Breast epithelium (tissue), 4 donors: ENCODE measurements around the gene MYO5B. TPM values are rescaled to one million over a fixed set of nuclear protein-coding genes. Genes with fewer than 3 reads are reported as not detected.

Experiments used
- DNase-seq, 2 donors: peaks; one replicate each; pipeline ENCODE4 v3.0.0-alpha.2; 2019; ENCODE audit warnings: low spot score in 2 of 2
- H3K27ac ChIP-seq, 2 donors: fragments of 200-600 bp; sonication (generic) in 1 of 2; one replicate each; pipeline ENCODE4 v1.5.1; 2016 to 2019; ENCODE audit warnings: mild to moderate bottlenecking in 1 of 2
- H3K27me3 ChIP-seq, 2 donors: fragments of 200-600 bp; sonication (generic) in 1 of 2; one replicate each; pipeline versions ENCODE4 v1.5.1 to v1.6.0; 2017 to 2019; ENCODE audit warnings: control low read depth in 1 of 2, mild to moderate bottlenecking in 1 of 2
- H3K36me3 ChIP-seq: fragments of 200-600 bp; one replicate; pipeline ENCODE4 v1.5.1; 2019
- H3K4me1 ChIP-seq, 2 donors: fragments of 200-600 bp; sonication (generic); one replicate each; pipeline ENCODE4 v1.5.1; 2016 to 2019; ENCODE audit warnings: control low read depth in 1 of 2
- H3K4me3 ChIP-seq, 3 donors: fragments of 200-600 bp; sonication (generic); 1 replicate in 2 of 3; 2 replicates in 1 of 3; pipeline ENCODE4 v1.5.1; 2016 to 2019; ENCODE audit warnings: mild to moderate bottlenecking in 3 of 3, moderate library complexity in 2 of 3
- H3K9me3 ChIP-seq, 2 donors: fragments of 200-600 bp; sonication (generic) in 1 of 2; one replicate each; pipeline ENCODE4 v1.5.1; 2016 to 2019; ENCODE audit warnings: control low read depth in 1 of 2
- CTCF ChIP-seq, 3 donors: fragments of 450-650 bp; IDR thresholded peaks; one replicate each; pipeline ENCODE4 v1.5.1; 2016 to 2017; ENCODE audit warnings: antibody characterized with exemption in 3 of 3, mild to moderate bottlenecking in 3 of 3, moderate library complexity in 3 of 3
- POLR2A ChIP-seq: fragments of 450-650 bp; IDR thresholded peaks from one replicate; pipeline ENCODE4 v1.6.1; 2016; ENCODE audit warnings: antibody characterized with exemption, mild to moderate bottlenecking, moderate library complexity
- POLR2AphosphoS5 ChIP-seq, 3 donors: sonication (generic); formaldehyde crosslinking; IDR thresholded peaks; one replicate each; pipeline ENCODE4 v1.6.1; 2017; ENCODE audit warnings: antibody characterized with exemption in 3 of 3
- intact Hi-C: fragments of 100-400 bp; cut with DNase I; formaldehyde crosslinking; loops from one replicate; pipeline ENCODE4 v1.15.1; 2023; ENCODE audit warnings: low total_unique reads
- total RNA-seq, 3 donors: library from RNA; depleted of rRNA; stranded (reverse); fragments of >200 nt; gene quantifications; one replicate each; pipeline ENCODE4 v1.1.0, GENCODE V29; 2016

MYO5B gene
- total RNA-seq, 3 donors from 2014 or later, result 2.4 to 53.1 (median 22.0) TPM

GRCh38 chr18:50014606-50015005 lies 180.3 kb downstream of the MYO5B start:
- DNase-seq, result no peak
- Histone ChIP-seq H3K4me1 (peaks cover 0 to 4% of the 10 kb centered on the region in 2 donors), H3K4me3 (no peak overlapping the region), H3K27me3 (no peaks in the 10 kb centered on the region), H3K27ac (no peak overlapping the region), H3K9me3 (no peaks in the 10 kb centered on the region), H3K36me3 (no peaks in the 10 kb centered on the region)
- no peak for TF ChIP-seq CTCF (IDR thresholded peaks at IDR 0.05)
- TF ChIP-seq POLR2AphosphoS5 (IDR thresholded peaks at IDR 0.05), result no peak
- TF ChIP-seq POLR2A, result no peak
- intact Hi-C loops, result no loop called here

DNA sequence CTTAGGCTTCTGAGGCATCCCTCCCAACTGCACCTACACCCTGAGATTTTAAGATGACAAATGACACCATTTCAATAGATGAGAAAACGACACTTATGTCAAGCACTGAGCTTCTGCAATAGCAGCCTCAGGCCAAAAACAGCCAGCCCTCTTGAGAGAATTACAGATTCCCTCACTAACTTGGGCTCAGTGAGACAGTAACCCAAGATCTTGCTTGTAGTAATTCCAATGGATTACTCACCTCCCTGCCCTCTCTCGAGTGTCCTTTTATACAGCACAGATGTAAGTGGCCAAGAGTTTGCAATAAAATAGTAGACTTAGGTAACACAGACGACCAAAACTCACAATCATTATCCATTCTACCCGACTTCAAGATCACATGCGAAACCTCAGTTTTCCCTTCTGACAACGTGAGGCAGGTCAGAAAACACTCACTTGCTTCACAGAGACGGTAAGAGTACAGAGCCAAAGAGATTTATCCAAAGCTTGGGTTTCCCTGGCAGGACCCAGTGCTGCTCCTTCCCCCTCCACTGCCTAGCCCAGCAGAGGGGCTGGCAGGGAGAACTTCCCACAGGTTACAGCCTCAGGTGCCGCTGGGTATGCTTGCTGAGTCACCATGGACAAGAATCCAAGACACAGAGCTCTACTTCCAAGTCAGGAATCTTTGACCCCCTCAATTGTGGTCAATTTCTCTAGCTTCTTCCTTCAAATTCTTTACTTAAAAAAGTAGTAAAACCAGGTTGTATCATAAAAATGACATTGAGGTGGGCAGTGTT lies 181.4 kb downstream of the MYO5B start:
- intact Hi-C loops, result no loop called here
- H3K36me3 ChIP-seq, result no peaks in the 10 kb centered on the region
- no peaks in the 10 kb centered on the region for H3K27me3 ChIP-seq
- DNase-seq, result no peak
- no peaks in the 10 kb centered on the region for H3K9me3 ChIP-seq
- peak overlapping the region in 1 of 2 donors; percentile 13 for H3K27ac ChIP-seq
- peaks cover 0 to 4% of the 10 kb centered on the region in 2 donors for H3K4me1 ChIP-seq
- H3K4me3 ChIP-seq, result no peak overlapping the region
- TF ChIP-seq CTCF (IDR thresholded peaks at IDR 0.05) (no peak), POLR2AphosphoS5 (IDR thresholded peaks at IDR 0.05) (no peak), POLR2A (no peak)

DNA sequence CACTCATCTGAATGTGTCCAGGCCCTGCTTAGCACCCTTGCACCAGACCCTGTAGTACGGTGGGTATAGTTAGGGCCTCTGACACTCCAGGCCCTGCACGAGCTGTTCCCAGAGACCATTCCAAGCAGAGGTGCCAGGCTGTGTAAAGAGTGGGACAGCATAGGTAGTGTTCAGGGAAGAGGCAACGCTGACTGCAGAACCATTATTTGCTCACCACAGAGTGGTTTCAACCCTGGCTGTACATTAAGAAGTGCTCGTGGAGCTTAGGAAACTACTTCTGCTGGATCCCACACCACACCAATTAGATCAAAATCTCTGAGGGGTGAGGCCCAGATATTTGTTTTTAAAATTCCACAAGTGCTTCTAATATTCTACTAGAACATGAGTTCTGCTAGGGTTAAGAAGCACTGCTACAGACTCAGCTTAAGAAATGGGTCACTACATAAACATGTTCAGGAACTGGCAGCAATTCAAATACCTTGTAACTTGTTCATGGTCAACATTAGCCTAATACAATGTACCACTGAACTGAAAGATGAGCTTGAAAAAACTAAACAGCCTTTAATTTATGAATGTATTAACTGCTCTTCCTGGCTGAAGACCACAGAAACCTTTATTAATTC lies 183.0 kb downstream of the MYO5B start:
- intact Hi-C loops, result no loop called here
- H3K4me1 ChIP-seq, result peaks cover 0 to 4% of the 10 kb centered on the region in 2 donors
- no peaks in the 10 kb centered on the region for H3K27me3 ChIP-seq
- TF ChIP-seq POLR2A, result no peak
- TF ChIP-seq CTCF (IDR thresholded peaks at IDR 0.05), result no peak
- TF ChIP-seq POLR2AphosphoS5 (IDR thresholded peaks at IDR 0.05), result no peak
- no peak for DNase-seq
- H3K27ac ChIP-seq, result peak overlapping the region; percentile 17 to 69
- no peak overlapping the region for H3K4me3 ChIP-seq
- no peaks in the 10 kb centered on the region for H3K36me3 ChIP-seq
- no peaks in the 10 kb centered on the region for H3K9me3 ChIP-seq

DNA sequence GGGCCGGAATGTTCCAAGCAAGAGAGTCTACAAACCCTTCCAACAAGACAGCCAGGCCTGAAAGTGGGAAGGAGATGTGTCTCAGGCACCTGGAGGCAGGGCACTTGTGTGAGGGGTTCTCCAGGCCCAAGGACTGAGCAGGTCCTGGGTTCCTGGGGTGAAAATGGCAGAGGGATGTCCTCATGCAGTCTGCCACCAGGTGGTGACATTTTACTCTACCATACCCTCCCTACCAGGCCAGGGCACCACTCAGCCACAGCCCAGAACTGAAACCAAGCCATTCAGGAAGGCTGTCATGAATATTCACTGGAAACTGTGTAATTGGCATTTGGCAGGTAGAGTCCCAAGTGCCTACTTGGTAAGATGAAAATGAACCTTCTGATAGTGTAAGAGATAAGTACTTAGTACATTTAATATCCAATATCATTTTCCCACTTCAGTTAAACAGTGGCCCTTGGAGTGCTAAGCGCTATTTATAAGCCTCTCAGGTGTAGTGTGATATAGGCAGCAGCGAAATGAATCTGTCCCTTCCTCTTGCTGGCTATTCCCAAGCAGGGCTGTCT lies 185.1 kb downstream of the MYO5B start:
- Histone ChIP-seq H3K9me3 (no peaks in the 10 kb centered on the region), H3K27me3 (no peaks in the 10 kb centered on the region), H3K36me3 (no peaks in the 10 kb centered on the region), H3K27ac (no peak overlapping the region), H3K4me1 (peaks cover 0 to 4% of the 10 kb centered on the region in 2 donors), H3K4me3 (no peak overlapping the region)
- peak in 1 of 2 donors; percentile 22 for DNase-seq
- TF ChIP-seq POLR2AphosphoS5 (IDR thresholded peaks at IDR 0.05), result no peak
- peak in 2 of 3 donors; percentile 30 to 63 for TF ChIP-seq CTCF (IDR thresholded peaks at IDR 0.05)
- intact Hi-C loops, result no loop called here

GRCh38 chr18:50008306-50008705 lies 186.6 kb downstream of the MYO5B start:
- H3K27ac ChIP-seq, result no peak overlapping the region
- DNase-seq, result no peak
- no peaks in the 10 kb centered on the region for H3K9me3 ChIP-seq
- TF ChIP-seq POLR2A (no peak), POLR2AphosphoS5 (IDR thresholded peaks at IDR 0.05) (no peak), CTCF (IDR thresholded peaks at IDR 0.05) (no peak)
- peaks cover 0 to 4% of the 10 kb centered on the region in 2 donors for H3K4me1 ChIP-seq
- no peaks in the 10 kb centered on the region for H3K27me3 ChIP-seq
- no peaks in the 10 kb centered on the region for H3K36me3 ChIP-seq
- no peak overlapping the region for H3K4me3 ChIP-seq
- intact Hi-C loops, result no loop called here
